Kidney (tissue), 14 donors: ENCODE data around the gene SH3D19. TPM values are rescaled to one million over a fixed set of nuclear protein-coding genes. Genes with fewer than 3 reads are reported as not detected.

ENCODE experiments used
- DNase-seq, 5 donors: peaks; one replicate each; pipeline ENCODE4 v3.0.0-alpha.2; 2013 to 2020
- FAIRE-seq: peaks from 2 replicates; lab custom pipeline; 2012; peaks lifted over from hg19 to GRCh38; lab: Jason Lieb, UNC
- H3K27ac ChIP-seq, 2 donors: one replicate each; pipeline ENCODE4 v1.7.0; 2013; ENCODE audit warnings: low read depth in 2 of 2, low read length in 2 of 2, inconsistent platforms in 1 of 2
- H3K27me3 ChIP-seq: one replicate; pipeline ENCODE4 v1.7.1; 2013; ENCODE audit warnings: low read length, inconsistent platforms; ENCODE audit not compliant: control insufficient read depth, insufficient read depth
- H3K36me3 ChIP-seq, 3 donors: one replicate each; pipeline versions ENCODE4 v1.7.0 to v1.7.1; 2013; ENCODE audit warnings: low read length in 3 of 3, control low read depth in 1 of 3, inconsistent platforms in 1 of 3; ENCODE audit not compliant: insufficient read depth in 3 of 3, control insufficient read depth in 2 of 3
- H3K4me1 ChIP-seq, 3 donors: one replicate each; pipeline versions ENCODE4 v1.7.0 to v1.7.1; 2013; ENCODE audit warnings: low read length in 3 of 3, inconsistent platforms in 1 of 3, low read depth in 1 of 3; ENCODE audit not compliant: control insufficient read depth in 2 of 3, insufficient read depth in 2 of 3
- H3K4me3 ChIP-seq, 3 donors: one replicate each; pipeline versions ENCODE4 v1.7.0 to v1.8.1; 2013; ENCODE audit warnings: low read length in 3 of 3, control low read depth in 1 of 3, inconsistent platforms in 1 of 3
- H3K9ac ChIP-seq, 3 donors: one replicate each; pipeline versions ENCODE4 v1.7.0 to v1.7.1; 2013; ENCODE audit warnings: low read length in 3 of 3, control low read depth in 1 of 3, inconsistent platforms in 1 of 3
- H3K9me3 ChIP-seq, 3 donors: one replicate each; pipeline versions ENCODE4 v1.7.0 to v1.7.1; 2013; ENCODE audit warnings: low read length in 3 of 3, control low read depth in 1 of 3, inconsistent platforms in 1 of 3; ENCODE audit not compliant: control insufficient read depth in 2 of 3, insufficient read depth in 1 of 3
- intact Hi-C: fragments of 100-400 bp; cut with DNase I; formaldehyde crosslinking; loops from one replicate; pipeline ENCODE4 v1.11.1; 2022
- polyA plus RNA-seq: library from polyadenylated mRNA; stranded (reverse); fragments of 350-450 nt; fragmentation: Illumina TruSeq; extraction: RNeasy Lipid Tissue Mini Kit (QIAGEN cat#74804); gene quantifications from one replicate; pipeline ENCODE4 v1.2.3, GENCODE V29; 2014; ENCODE audit warnings: low read depth, low replicate concordance; ENCODE audit not compliant: insufficient read depth
- total RNA-seq: library from RNA; stranded (reverse); fragmentation: NEBNext Ultra II Directional; extraction: Animal tissue kit (Norgen Biotek cat#: 25700); gene quantifications from one replicate; pipeline ENCODE4 v1.2.1, GENCODE V29; 2021
- TF ChIP-seq, protein P1 (sequence below): IDR thresholded peaks from 3 replicates; pipeline ENCODE4 v1.5.1; 2012; ENCODE audit warnings: mild to moderate bottlenecking, moderate library complexity, borderline replicate concordance; ENCODE audit not compliant: insufficient read depth; ENCODE audit errors: extremely low read depth
- donor health status: control.
- donor health status: control.
- donor health status: control.
- donor health status: control.
- donor health status: control.
- donor health status: DM: yes; HTN: yes; CAD: no.
- donor health status: Normal renal cell carcinoma (clear cell type).

The SH3D19 gene
- total and polyA plus RNA-seq, 2 donors from 2014 or later = 13.6 to 36.8 TPM

- FAIRE-seq (no peak), DNase-seq (peak in 2 of 5 donors; percentile 43 to 81)
- H3K36me3 ChIP-seq = no peaks in the 10 kb centered on the region
- H3K27ac ChIP-seq = no peak overlapping the region
- H3K9ac ChIP-seq = no peak overlapping the region
- H3K27me3 ChIP-seq = no peaks in the 10 kb centered on the region
- no peaks in the 10 kb centered on the region for H3K9me3 ChIP-seq
- H3K4me1 ChIP-seq = no peaks in the 10 kb centered on the region
- intact Hi-C loops = no loop called here
- H3K4me3 ChIP-seq = peak overlapping the region in 1 of 3 donors; percentile 10
- TF ChIP-seq, protein P1, sequence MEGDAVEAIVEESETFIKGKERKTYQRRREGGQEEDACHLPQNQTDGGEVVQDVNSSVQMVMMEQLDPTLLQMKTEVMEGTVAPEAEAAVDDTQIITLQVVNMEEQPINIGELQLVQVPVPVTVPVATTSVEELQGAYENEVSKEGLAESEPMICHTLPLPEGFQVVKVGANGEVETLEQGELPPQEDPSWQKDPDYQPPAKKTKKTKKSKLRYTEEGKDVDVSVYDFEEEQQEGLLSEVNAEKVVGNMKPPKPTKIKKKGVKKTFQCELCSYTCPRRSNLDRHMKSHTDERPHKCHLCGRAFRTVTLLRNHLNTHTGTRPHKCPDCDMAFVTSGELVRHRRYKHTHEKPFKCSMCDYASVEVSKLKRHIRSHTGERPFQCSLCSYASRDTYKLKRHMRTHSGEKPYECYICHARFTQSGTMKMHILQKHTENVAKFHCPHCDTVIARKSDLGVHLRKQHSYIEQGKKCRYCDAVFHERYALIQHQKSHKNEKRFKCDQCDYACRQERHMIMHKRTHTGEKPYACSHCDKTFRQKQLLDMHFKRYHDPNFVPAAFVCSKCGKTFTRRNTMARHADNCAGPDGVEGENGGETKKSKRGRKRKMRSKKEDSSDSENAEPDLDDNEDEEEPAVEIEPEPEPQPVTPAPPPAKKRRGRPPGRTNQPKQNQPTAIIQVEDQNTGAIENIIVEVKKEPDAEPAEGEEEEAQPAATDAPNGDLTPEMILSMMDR = no peak
Measured at GRCh38 chr4:151228189-151229119, 97.0 kb downstream of the SH3D19 start.

DNA sequence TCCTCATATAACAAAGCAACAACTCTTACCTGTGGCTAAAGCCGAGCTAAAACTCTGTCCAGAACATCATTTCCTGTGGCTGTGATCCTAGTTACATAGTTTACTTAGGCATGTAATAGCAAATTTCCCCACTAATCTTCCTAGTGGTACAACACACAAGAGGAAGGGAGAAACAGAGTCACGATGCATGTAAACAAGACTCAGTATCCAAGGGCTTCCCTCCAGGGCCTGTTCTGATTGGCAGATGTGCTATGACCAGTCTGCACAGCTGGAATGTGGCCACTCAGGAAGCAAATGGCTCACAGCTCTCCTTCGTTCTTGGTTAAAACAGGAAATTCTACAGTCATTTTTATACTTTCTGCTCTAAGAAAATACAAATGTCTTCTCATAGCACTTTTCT is 97.7 kb downstream of the SH3D19 start:
- no peaks in the 10 kb centered on the region for H3K4me1 ChIP-seq
- TF ChIP-seq, protein P1 = no peak
- DNase-seq = peak in 1 of 5 donors; percentile 71
- peak overlapping the region in 1 of 3 donors; percentile 10 for H3K4me3 ChIP-seq
- no peak overlapping the region for H3K27ac ChIP-seq
- no peak for FAIRE-seq
- H3K9ac ChIP-seq = no peak overlapping the region
- intact Hi-C loops = no loop called here
- H3K27me3 ChIP-seq = no peaks in the 10 kb centered on the region
- H3K36me3 ChIP-seq = no peaks in the 10 kb centered on the region
- no peaks in the 10 kb centered on the region for H3K9me3 ChIP-seq

DNA sequence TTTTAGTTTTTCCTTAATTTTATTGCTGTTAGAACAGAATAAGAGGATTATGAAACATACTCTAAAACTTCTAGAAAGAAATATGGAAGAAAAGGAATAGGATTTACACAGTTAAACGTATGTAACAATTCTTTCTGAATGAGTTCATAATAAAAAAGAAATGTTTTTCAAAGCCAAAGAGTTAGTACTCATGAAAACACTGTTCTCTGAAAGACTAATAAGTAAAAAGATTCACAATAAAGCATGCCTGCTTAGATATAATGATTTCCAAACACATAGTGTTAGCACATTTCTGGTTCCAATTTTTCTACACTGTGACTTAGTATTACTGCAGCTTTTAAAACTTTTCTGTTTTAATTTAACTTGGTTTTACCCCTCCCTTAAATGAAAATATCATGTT is 98.2 kb downstream of the SH3D19 start:
- DNase-seq = no peak
- no peak overlapping the region for H3K27ac ChIP-seq
- no peak for FAIRE-seq

More for the DNA sequence above, 98.2 kb downstream of the SH3D19 start:
- Histone ChIP-seq H3K9ac (no peak overlapping the region), H3K27me3 (no peaks in the 10 kb centered on the region), H3K9me3 (no peaks in the 10 kb centered on the region), H3K4me3 (peak overlapping the region in 1 of 3 donors; percentile 10), H3K36me3 (no peaks in the 10 kb centered on the region), H3K4me1 (no peaks in the 10 kb centered on the region)
- intact Hi-C loops = no loop called here
- TF ChIP-seq, protein P1 = no peak
